Cardiac septum (tissue), 1 donor: Measurements from ENCODE around the gene DAPP1. TPM values are rescaled to one million over a fixed set of nuclear protein-coding genes. Genes with fewer than 3 reads are reported as not detected.

Experiments used
- DNase-seq: peaks from one replicate; pipeline ENCODE4 v3.0.0-alpha.2; 2020; ENCODE audit warnings: low spot score
- intact Hi-C: fragments of 100-400 bp; cut with DNase I; formaldehyde crosslinking; loops from one replicate; pipeline ENCODE4 v1.14.0; 2022
- total RNA-seq: library from RNA; stranded (reverse); fragmentation: NEBNext Ultra II Directional; extraction: Animal tissue kit (Norgen Biotek cat#: 25700); gene quantifications from one replicate; pipeline ENCODE4 v1.2.1, GENCODE V29; 2021
- donor health status: DM: no; HTN: no; CAD: no.

The DAPP1 gene
- total RNA-seq, 1 donor from 2014 or later: 0.43 TPM

- DNase-seq: no peak
- intact Hi-C loops: no loop called here
These were observed 30.8 kb downstream of the DAPP1 start for GRCh38 chr4:99847362-99847976.

GRCh38 chr4:99848591-99849001 is 32.0 kb downstream of the DAPP1 start:
- no peak for DNase-seq
- intact Hi-C loops: no loop called here

- intact Hi-C loops: no loop called here
These were observed 35.6 kb downstream of the DAPP1 start for GRCh38 chr4:99852199-99852749.

GRCh38 chr4:99853190-99853589 is 36.6 kb downstream of the DAPP1 start:
- intact Hi-C loops: no loop called here
- DNase-seq: no peak

More at GRCh38 chr4:99852199-99852749, 35.6 kb downstream of the DAPP1 start:
- no peak for DNase-seq

GRCh38 chr4:99853999-99854398 is 37.4 kb downstream of the DAPP1 start:
- no peak for DNase-seq
- intact Hi-C loops: no loop called here

GRCh38 chr4:99855678-99856077 is 39.1 kb downstream of the DAPP1 start:
- no peak for DNase-seq

GRCh38 chr4:99856166-99856565 is 39.5 kb downstream of the DAPP1 start:
- intact Hi-C loops: no loop called here
- DNase-seq: no peak

More at GRCh38 chr4:99855678-99856077, 39.1 kb downstream of the DAPP1 start:
- intact Hi-C loops: no loop called here

GRCh38 chr4:99857307-99857706 is 40.7 kb downstream of the DAPP1 start:
- intact Hi-C loops: no loop called here
- no peak for DNase-seq

GRCh38 chr4:99859618-99860017 is 43.0 kb downstream of the DAPP1 start:
- DNase-seq: no peak
- intact Hi-C loops: no loop called here

GRCh38 chr4:99860521-99860920 is 43.9 kb downstream of the DAPP1 start:
- DNase-seq: no peak
- intact Hi-C loops: no loop called here

- intact Hi-C loops: no loop called here
These were observed 44.7 kb downstream of the DAPP1 start for GRCh38 chr4:99861120-99861905.

GRCh38 chr4:99863804-99864203 is 47.2 kb downstream of the DAPP1 start:
- intact Hi-C loops: no loop called here

More at GRCh38 chr4:99861120-99861905, 44.7 kb downstream of the DAPP1 start:
- no peak for DNase-seq

GRCh38 chr4:99868126-99868596 is 51.5 kb downstream of the DAPP1 start:
- no peak for DNase-seq
- intact Hi-C loops: no loop called here

More at GRCh38 chr4:99863804-99864203, 47.2 kb downstream of the DAPP1 start:
- no peak for DNase-seq

GRCh38 chr4:99872570-99872969 is 55.9 kb downstream of the DAPP1 start:
- intact Hi-C loops: no loop called here
- no peak for DNase-seq

- intact Hi-C loops: no loop called here
- no peak for DNase-seq
These were observed 58.4 kb downstream of the DAPP1 start for GRCh38 chr4:99875071-99875470.

- intact Hi-C loops: no loop called here
- no peak for DNase-seq
These were observed 60.3 kb downstream of the DAPP1 start for GRCh38 chr4:99876946-99877345.

GRCh38 chr4:99878604-99879003 is 62.0 kb downstream of the DAPP1 start:
- intact Hi-C loops: no loop called here
- DNase-seq: no peak

- intact Hi-C loops: no loop called here
- DNase-seq: no peak
These were observed 62.8 kb downstream of the DAPP1 start for GRCh38 chr4:99879458-99879857.

- DNase-seq: no peak
- intact Hi-C loops: no loop called here
These were observed 68.5 kb downstream of the DAPP1 start for GRCh38 chr4:99885063-99885664.

- intact Hi-C loops: no loop called here
- DNase-seq: no peak
These were observed 69.1 kb downstream of the DAPP1 start for GRCh38 chr4:99885687-99886086.
